Mesendoderm (in vitro differentiated cells): ENCODE data around the gene KMT2C.

Experiments
- DNase-seq: peaks from one replicate; pipeline ENCODE4 v3.0.0; 2013
- H2AK5ac ChIP-seq: 2 replicates; pipeline ENCODE4 v1.6.1; 2013; ENCODE audit warnings: low read length, inconsistent platforms
- H2BK120ac ChIP-seq: 2 replicates; pipeline ENCODE4 v1.6.1; 2013; ENCODE audit warnings: low read depth, mild to moderate bottlenecking, low read length, moderate library complexity, mixed read lengths
- H2BK15ac ChIP-seq: replicated peaks from 2 replicates; pipeline ENCODE4 v1.6.1; 2013; ENCODE audit warnings: low read depth, mild to moderate bottlenecking, moderate library complexity
- H2BK5ac ChIP-seq: 2 replicates; pipeline ENCODE4 v1.6.1; 2013; ENCODE audit warnings: low read length, inconsistent platforms
- H3K18ac ChIP-seq: 2 replicates; pipeline ENCODE4 v1.6.1; 2013; ENCODE audit warnings: mild to moderate bottlenecking, low read length, mixed read lengths
- H3K23ac ChIP-seq: one replicate; pipeline ENCODE4 v1.6.1; 2013; ENCODE audit warnings: low read length
- H3K27ac ChIP-seq: 2 replicates; pipeline ENCODE4 v1.5.1; 2013; ENCODE audit warnings: low read depth, mild to moderate bottlenecking, inconsistent platforms, low read length, moderate library complexity
- H3K27me3 ChIP-seq: 2 replicates; pipeline ENCODE4 v1.6.1; 2013; ENCODE audit warnings: low read length, control low read depth, mild to moderate bottlenecking, inconsistent platforms; ENCODE audit not compliant: insufficient read depth, poor library complexity
- H3K36me3 ChIP-seq: 2 replicates; pipeline ENCODE4 v1.6.1; 2013; ENCODE audit warnings: low read length, inconsistent platforms; ENCODE audit not compliant: control insufficient read depth, insufficient read depth
- H3K4ac ChIP-seq: one replicate; pipeline ENCODE4 v1.6.1; 2013; ENCODE audit warnings: low read depth, mild to moderate bottlenecking, low read length, moderate library complexity
- H3K4me1 ChIP-seq: 2 replicates; pipeline ENCODE4 v1.6.1; 2013; ENCODE audit warnings: low read depth, low read length, inconsistent platforms; ENCODE audit not compliant: control insufficient read depth
- H3K4me2 ChIP-seq: 2 replicates; pipeline ENCODE4 v1.6.1; 2013; ENCODE audit warnings: low read length
- H3K4me3 ChIP-seq: 2 replicates; pipeline ENCODE4 v1.5.1; 2013; ENCODE audit warnings: mild to moderate bottlenecking, low read length
- H3K56ac ChIP-seq: one replicate; pipeline ENCODE4 v1.6.1; 2013; ENCODE audit warnings: low read length
- H3K79me1 ChIP-seq: 2 replicates; pipeline ENCODE4 v1.6.1; 2013; ENCODE audit warnings: low read length, inconsistent platforms
- H3K79me2 ChIP-seq: 2 replicates; pipeline ENCODE4 v1.6.1; 2013; ENCODE audit warnings: mild to moderate bottlenecking, low read length; ENCODE audit not compliant: control insufficient read depth, insufficient read depth
- H3K9ac ChIP-seq: 2 replicates; pipeline ENCODE4 v1.6.1; 2013; ENCODE audit warnings: low read length, inconsistent platforms
- H4K5ac ChIP-seq: one replicate; pipeline ENCODE4 v1.6.1; 2013; ENCODE audit warnings: low read length
- H4K8ac ChIP-seq: one replicate; pipeline ENCODE4 v1.6.1; 2013; ENCODE audit warnings: low read depth, mild to moderate bottlenecking, control low read depth, low read length, moderate library complexity
- WGBS: extraction: QIAGEN DNeasy Blood & Tissue Kit; methylation state at CpG from one replicate; pipeline ENCODE4 v1.1.7; 2013; ENCODE audit warnings: low lambda C conversion rate, missing lambda C conversion rate; ENCODE audit not compliant: insufficient coverage; ENCODE audit errors: extremely low coverage; 5-methylcytosine and 5-hydroxymethylcytosine counted together

Gene KMT2C

GRCh38 chr7:152335900-152336571, 99.8 kb downstream of the KMT2C start:
- no peak for DNase-seq
- no CpG with 5 or more reads among the region's 2 CpGs for WGBS

GRCh38 chr7:152333134-152333533, 102.7 kb downstream of the KMT2C start:
- Histone ChIP-seq H3K79me1 (peaks cover 10% of the 10 kb centered on the region), H4K8ac (no peak overlapping the region), H2BK5ac (no peak overlapping the region), H4K5ac (no peak overlapping the region), H3K9ac (no peak overlapping the region), H3K4ac (no peak overlapping the region), H3K23ac (no peak overlapping the region), H3K4me2 (no peak overlapping the region), H3K18ac (no peak overlapping the region), H3K56ac (no peak overlapping the region), H3K27ac (no peak overlapping the region), H3K27me3 (no peaks in the 10 kb centered on the region), H3K79me2 (peaks cover 2% of the 10 kb centered on the region), H2AK5ac (no peak overlapping the region), H3K4me3 (no peak overlapping the region), H3K36me3 (no peaks in the 10 kb centered on the region), H2BK120ac (no peak overlapping the region), H3K4me1 (no peaks in the 10 kb centered on the region), H2BK15ac (no peak overlapping the region)
- WGBS: no CpG with 5 or more reads among the region's 2 CpGs
- no peak for DNase-seq

More at GRCh38 chr7:152335900-152336571, 99.8 kb downstream of the KMT2C start:
- Histone ChIP-seq H3K36me3 (no peaks in the 10 kb centered on the region), H3K56ac (no peak overlapping the region), H3K18ac (no peak overlapping the region), H3K79me2 (peaks cover 2% of the 10 kb centered on the region), H3K9ac (no peak overlapping the region), H3K4me3 (no peak overlapping the region), H3K4ac (no peak overlapping the region), H3K79me1 (peaks cover 10% of the 10 kb centered on the region), H4K5ac (no peak overlapping the region), H2AK5ac (no peak overlapping the region), H4K8ac (no peak overlapping the region), H3K27ac (no peak overlapping the region), H3K4me2 (no peak overlapping the region), H3K4me1 (no peaks in the 10 kb centered on the region), H3K23ac (no peak overlapping the region), H2BK5ac (no peak overlapping the region), H3K27me3 (no peaks in the 10 kb centered on the region), H2BK15ac (no peak overlapping the region), H2BK120ac (no peak overlapping the region)

DNA sequence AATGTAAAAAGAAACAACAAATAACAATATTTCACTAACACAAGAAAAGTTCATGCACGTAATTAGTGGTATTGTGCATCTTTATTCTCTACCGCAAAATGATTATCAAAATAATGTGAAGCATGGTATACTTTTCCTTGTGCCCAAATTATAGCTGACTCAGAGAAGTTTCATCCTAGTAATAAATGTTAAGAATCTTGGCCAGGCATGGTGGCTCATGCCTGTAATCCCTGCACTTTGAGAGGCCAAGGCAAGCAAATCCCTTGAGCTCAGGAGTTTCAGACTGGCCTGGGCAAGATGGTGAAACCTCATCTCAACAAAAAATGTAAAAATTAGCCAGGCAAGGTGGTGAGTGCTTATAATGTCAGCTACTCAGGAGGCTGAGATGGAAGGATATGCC, 105.0 kb downstream of the KMT2C start:
- no CpG with 5 or more reads among the region's 2 CpGs for WGBS

DNA sequence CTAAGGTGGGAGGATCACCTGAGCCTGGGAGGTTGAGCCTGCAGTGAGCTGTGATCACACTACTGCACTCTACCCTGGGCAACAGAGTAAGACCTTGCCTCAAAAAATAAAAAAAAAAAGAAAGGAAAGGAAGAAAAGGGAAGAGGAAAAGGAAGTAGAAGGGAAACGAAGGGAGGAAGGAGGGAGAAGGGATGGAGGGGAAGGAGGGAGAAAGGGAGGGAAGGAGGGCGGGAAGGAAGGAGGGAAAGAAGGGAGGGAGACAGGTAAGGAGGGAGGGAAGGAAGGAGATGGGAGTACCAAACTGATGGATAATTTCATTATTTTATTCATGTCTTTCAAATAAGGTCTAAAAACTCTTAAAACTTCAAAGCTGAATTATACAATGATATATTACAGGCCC, 106.3 kb downstream of the KMT2C start:
- Histone ChIP-seq H3K27ac (no peak overlapping the region), H3K18ac (no peak overlapping the region), H2BK120ac (no peak overlapping the region), H3K4me2 (no peak overlapping the region), H3K4ac (no peak overlapping the region), H3K56ac (no peak overlapping the region), H3K23ac (no peak overlapping the region), H3K36me3 (no peaks in the 10 kb centered on the region), H3K79me2 (peaks cover 2% of the 10 kb centered on the region), H3K27me3 (no peaks in the 10 kb centered on the region), H3K4me3 (no peak overlapping the region), H4K8ac (no peak overlapping the region), H2AK5ac (no peak overlapping the region), H3K9ac (no peak overlapping the region), H4K5ac (no peak overlapping the region), H3K79me1 (peaks cover 5% of the 10 kb centered on the region), H2BK15ac (no peak overlapping the region), H2BK5ac (no peak overlapping the region), H3K4me1 (no peaks in the 10 kb centered on the region)
- 100% methylated on average over 2 of the region's 2 CpGs for WGBS
- DNase-seq: no peak

More for the DNA sequence above, 105.0 kb downstream of the KMT2C start:
- H3K36me3 ChIP-seq: no peaks in the 10 kb centered on the region
- H3K23ac ChIP-seq: no peak overlapping the region
- H2BK120ac ChIP-seq: no peak overlapping the region
- DNase-seq: no peak
- no peaks in the 10 kb centered on the region for H3K27me3 ChIP-seq
- H2AK5ac ChIP-seq: no peak overlapping the region
- H3K4me2 ChIP-seq: no peak overlapping the region
- H3K4me3 ChIP-seq: no peak overlapping the region
- H3K27ac ChIP-seq: no peak overlapping the region
- H3K79me2 ChIP-seq: peaks cover 2% of the 10 kb centered on the region
- H3K4ac ChIP-seq: no peak overlapping the region
- peaks cover 6% of the 10 kb centered on the region for H3K79me1 ChIP-seq
- no peak overlapping the region for H4K8ac ChIP-seq
- H2BK5ac ChIP-seq: no peak overlapping the region
- no peaks in the 10 kb centered on the region for H3K4me1 ChIP-seq
- no peak overlapping the region for H3K56ac ChIP-seq
- H4K5ac ChIP-seq: no peak overlapping the region
- no peak overlapping the region for H3K18ac ChIP-seq
- H2BK15ac ChIP-seq: no peak overlapping the region
- H3K9ac ChIP-seq: no peak overlapping the region

GRCh38 chr7:152328234-152328633, 107.6 kb downstream of the KMT2C start:
- no peak overlapping the region for H2BK120ac ChIP-seq
- H3K4me2 ChIP-seq: no peak overlapping the region
- WGBS: no CpG with 5 or more reads among the region's 1 CpG
- H3K79me2 ChIP-seq: peaks cover 2% of the 10 kb centered on the region
- no peak overlapping the region for H2BK5ac ChIP-seq
- no peak overlapping the region for H4K8ac ChIP-seq
- no peak overlapping the region for H3K27ac ChIP-seq
- H2AK5ac ChIP-seq: no peak overlapping the region
- no peak overlapping the region for H3K4ac ChIP-seq
- no peak overlapping the region for H3K9ac ChIP-seq
- no peak overlapping the region for H3K56ac ChIP-seq
- no peaks in the 10 kb centered on the region for H3K36me3 ChIP-seq
- H2BK15ac ChIP-seq: no peak overlapping the region
- peaks cover 3% of the 10 kb centered on the region for H3K79me1 ChIP-seq
- H3K27me3 ChIP-seq: no peaks in the 10 kb centered on the region
- no peak overlapping the region for H3K4me3 ChIP-seq
- DNase-seq: no peak
- H4K5ac ChIP-seq: no peak overlapping the region
- no peak overlapping the region for H3K23ac ChIP-seq
- H3K4me1 ChIP-seq: no peaks in the 10 kb centered on the region
- H3K18ac ChIP-seq: no peak overlapping the region

DNA sequence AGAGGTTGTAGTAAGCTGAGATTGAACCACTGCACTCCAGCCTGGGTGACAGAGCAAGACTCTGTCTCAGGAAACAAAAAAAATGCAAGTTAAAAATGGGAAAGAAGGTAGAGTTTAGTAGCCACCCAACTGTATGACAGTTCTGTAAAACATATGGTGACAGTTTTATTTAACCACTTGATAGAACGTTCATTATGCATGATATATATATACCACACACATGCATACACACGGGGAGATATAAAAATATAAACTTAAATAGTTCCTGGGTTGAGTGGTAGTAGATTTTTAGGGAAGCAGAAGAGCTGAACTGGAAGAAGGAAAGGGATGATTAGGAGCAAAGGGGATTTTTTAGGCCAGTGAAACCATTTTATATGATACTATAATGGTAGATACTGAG, 120.0 kb downstream of the KMT2C start:
- Histone ChIP-seq H3K23ac (no peak overlapping the region), H3K9ac (no peak overlapping the region), H3K79me2 (no peaks in the 10 kb centered on the region), H4K8ac (no peak overlapping the region), H2BK5ac (no peak overlapping the region), H3K4ac (no peak overlapping the region), H2BK120ac (no peak overlapping the region), H3K4me2 (no peak overlapping the region), H4K5ac (no peak overlapping the region), H2BK15ac (no peak overlapping the region), H3K4me1 (no peaks in the 10 kb centered on the region), H3K4me3 (no peak overlapping the region), H3K27ac (no peak overlapping the region), H3K79me1 (no peaks in the 10 kb centered on the region), H3K18ac (no peak overlapping the region), H2AK5ac (no peak overlapping the region), H3K27me3 (no peaks in the 10 kb centered on the region), H3K36me3 (no peaks in the 10 kb centered on the region), H3K56ac (no peak overlapping the region)
- no peak for DNase-seq
- no CpG with 5 or more reads among the region's 2 CpGs for WGBS
